PFSK-1 (cell line): Measurements from ENCODE around the gene SEMA3F.

Source experiments
- FOXP2 ChIP-seq: optimal IDR thresholded peaks from 2 replicates; pipeline ENCODE3; 2011; ENCODE audit warnings: borderline replicate concordance, control low read depth, inconsistent platforms; ENCODE audit not compliant: insufficient read depth; ENCODE audit errors: extremely low read length, extremely low read depth
- POLR2AphosphoS5 ChIP-seq: IDR thresholded peaks from 2 replicates; pipeline ENCODE4 v1.6.1; 2012; ENCODE audit warnings: low read depth, mild to moderate bottlenecking, control low read depth, low read length, moderate library complexity
- SIN3A ChIP-seq: IDR thresholded peaks from 2 replicates; pipeline ENCODE4 v1.6.1; 2012; ENCODE audit warnings: mild to moderate bottlenecking, low read length, moderate library complexity, borderline replicate concordance; ENCODE audit not compliant: insufficient read depth
- TAF1 ChIP-seq: IDR thresholded peaks from 2 replicates; pipeline ENCODE4 v1.6.1; 2012; ENCODE audit warnings: low read length, control low read depth, borderline replicate concordance; ENCODE audit not compliant: insufficient read depth
- TF ChIP-seq, protein P1 (sequence below), 2 experiments: IDR thresholded peaks; 2 replicates each; pipeline versions ENCODE4 v1.6.1 to v1.8.0; 2011 to 2012; ENCODE audit warnings: low read depth in 2 of 2, low read length in 2 of 2, control low read depth in 1 of 2, inconsistent platforms in 1 of 2, mild to moderate bottlenecking in 1 of 2, moderate library complexity in 1 of 2; ENCODE audit not compliant: insufficient read depth in 1 of 2

Gene SEMA3F

DNA sequence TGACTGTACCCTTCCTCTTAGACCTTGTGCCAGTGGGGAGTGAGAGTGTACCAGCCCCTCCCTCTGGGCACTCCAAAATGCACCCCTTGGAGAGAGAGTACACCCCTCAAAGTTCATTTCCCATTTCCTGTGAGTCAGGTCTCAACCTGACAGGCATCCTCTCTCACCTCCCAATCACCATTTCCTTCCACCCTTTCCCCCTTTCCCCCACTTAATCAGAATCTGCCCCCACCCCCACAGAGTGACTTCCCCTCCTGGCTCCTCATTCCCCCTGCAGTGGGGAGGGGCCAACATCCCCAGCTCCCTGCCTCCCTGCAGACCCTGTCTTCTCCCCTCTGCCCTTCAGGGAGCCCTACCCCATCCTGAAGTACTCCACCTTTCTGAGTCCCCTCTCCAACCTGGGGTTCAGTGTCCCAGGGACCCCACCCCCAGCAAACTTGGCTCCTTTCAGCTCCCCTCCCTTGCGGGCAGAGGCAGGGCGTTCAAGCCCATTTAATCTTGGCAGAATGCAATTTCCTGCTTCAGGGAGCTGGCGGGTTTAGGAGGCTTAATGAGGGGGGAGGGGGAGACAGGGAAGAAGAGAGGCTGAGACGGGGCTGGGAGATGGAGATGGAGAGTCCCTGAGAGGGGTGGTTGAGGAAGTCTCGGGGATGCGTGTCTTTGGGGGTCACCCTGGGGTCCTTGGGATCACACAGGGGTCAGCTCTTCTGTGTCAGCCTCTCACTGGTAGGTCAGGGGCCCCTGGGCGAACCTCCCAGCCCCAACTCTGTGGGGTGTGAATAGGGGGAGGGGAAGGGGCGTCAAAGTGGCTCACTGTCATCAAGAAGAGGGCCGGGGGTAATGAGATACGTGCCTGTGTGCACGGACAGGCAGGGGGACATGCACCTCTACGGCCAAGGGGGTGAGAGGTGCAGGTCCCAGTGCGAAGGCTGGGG lies 16.6 kb upstream of the SEMA3F start:
- TF ChIP-seq POLR2AphosphoS5 (no peak), TAF1 (no peak)

DNA sequence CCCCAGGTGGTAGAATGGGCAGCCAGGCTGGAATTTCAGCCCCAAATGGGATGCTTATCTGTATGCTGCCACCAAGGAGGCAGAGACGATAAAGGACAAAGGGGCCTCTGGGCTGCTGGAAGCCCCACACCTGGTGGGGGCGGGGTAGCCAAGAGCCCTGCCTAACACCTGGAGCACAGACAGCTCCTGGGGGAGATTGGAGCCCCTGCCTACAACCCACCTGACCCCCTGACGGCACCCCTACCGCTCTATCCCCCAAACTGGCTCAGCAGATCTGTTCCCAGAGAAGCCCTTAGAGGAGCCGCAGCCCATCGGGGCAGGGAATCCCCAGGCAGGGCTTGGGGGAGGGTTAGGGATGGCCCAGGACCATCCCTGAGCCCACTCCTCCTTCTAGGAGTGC lies 15.8 kb upstream of the SEMA3F start:
- TF ChIP-seq, protein P1, sequence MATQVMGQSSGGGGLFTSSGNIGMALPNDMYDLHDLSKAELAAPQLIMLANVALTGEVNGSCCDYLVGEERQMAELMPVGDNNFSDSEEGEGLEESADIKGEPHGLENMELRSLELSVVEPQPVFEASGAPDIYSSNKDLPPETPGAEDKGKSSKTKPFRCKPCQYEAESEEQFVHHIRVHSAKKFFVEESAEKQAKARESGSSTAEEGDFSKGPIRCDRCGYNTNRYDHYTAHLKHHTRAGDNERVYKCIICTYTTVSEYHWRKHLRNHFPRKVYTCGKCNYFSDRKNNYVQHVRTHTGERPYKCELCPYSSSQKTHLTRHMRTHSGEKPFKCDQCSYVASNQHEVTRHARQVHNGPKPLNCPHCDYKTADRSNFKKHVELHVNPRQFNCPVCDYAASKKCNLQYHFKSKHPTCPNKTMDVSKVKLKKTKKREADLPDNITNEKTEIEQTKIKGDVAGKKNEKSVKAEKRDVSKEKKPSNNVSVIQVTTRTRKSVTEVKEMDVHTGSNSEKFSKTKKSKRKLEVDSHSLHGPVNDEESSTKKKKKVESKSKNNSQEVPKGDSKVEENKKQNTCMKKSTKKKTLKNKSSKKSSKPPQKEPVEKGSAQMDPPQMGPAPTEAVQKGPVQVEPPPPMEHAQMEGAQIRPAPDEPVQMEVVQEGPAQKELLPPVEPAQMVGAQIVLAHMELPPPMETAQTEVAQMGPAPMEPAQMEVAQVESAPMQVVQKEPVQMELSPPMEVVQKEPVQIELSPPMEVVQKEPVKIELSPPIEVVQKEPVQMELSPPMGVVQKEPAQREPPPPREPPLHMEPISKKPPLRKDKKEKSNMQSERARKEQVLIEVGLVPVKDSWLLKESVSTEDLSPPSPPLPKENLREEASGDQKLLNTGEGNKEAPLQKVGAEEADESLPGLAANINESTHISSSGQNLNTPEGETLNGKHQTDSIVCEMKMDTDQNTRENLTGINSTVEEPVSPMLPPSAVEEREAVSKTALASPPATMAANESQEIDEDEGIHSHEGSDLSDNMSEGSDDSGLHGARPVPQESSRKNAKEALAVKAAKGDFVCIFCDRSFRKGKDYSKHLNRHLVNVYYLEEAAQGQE (IDR thresholded peaks at IDR 0.05; ENCODE audit: insufficient read depth in 1 of 2, low read depth in 2 of 2, low read length in 2 of 2) = no peak
- TF ChIP-seq TAF1 = no peak
- TF ChIP-seq POLR2AphosphoS5 = no peak
- no peak for TF ChIP-seq FOXP2
- no peak for TF ChIP-seq SIN3A

DNA sequence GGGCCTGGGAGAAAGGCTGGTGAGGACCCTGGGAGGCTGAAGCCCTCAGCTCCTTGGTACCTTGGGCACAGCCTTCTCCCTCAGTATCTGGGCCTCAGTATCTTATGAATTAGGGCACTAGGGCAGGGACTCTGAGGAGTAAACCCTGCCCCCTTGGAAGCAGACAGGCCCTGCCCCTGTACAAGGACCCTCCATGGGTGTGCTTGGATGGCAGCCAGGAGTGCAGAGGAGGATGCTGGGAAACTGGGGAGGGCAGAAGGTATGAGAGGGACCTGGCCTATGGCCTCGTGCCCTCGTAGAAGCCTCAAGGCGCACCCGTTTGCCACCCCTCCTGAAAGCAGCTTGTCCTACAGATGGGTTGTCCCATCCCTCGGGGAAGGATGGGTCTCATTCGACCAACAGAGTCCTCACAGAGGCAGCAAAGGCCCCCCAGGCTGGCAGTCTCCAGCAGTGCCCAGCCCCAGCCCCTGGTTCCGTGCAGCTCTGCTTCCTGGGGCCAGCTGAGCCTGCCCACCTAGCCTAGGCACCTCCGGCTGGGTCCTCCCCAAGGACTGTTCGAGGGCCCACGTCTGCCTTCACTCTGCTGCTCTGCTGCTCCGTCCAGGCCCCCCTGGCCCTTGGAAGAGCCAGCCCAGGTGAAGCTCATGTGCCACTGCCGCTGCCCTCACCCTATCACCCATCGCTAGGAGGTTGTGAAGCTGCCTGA lies 15.3 kb upstream of the SEMA3F start:
- TF ChIP-seq, protein P1 (IDR thresholded peaks at IDR 0.05; ENCODE audit: insufficient read depth in 1 of 2, low read depth in 2 of 2, low read length in 2 of 2) = no peak
- TF ChIP-seq FOXP2 = no peak
- TF ChIP-seq POLR2AphosphoS5 = no peak
- no peak for TF ChIP-seq TAF1
- TF ChIP-seq SIN3A = no peak

DNA sequence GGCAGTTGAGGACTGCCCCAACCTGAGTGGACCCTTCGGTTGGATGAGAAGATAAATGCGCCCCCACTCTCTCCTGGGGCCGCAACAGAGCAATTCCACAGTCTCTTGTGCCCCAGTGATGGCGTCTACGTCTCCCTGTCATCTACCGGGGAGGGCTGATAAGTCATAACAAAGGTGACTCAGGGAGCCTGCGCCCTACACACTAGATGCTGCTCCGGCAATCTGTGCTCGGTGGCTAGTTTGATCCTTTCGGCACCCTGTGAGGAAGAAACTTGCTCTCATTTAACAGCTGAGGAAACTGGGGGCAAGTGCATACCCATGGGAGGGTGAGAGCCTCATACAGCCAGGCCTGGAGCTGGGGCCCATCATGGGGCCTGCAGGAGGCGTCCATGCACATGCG lies 14.1 kb upstream of the SEMA3F start:
- TF ChIP-seq POLR2AphosphoS5 (no peak), SIN3A (no peak), TAF1 (no peak)
- TF ChIP-seq, protein P1 (IDR thresholded peaks at IDR 0.05; ENCODE audit: insufficient read depth in 1 of 2, low read depth in 2 of 2, low read length in 2 of 2) = no peak

GRCh38 chr3:50146316-50146901 lies 8.7 kb upstream of the SEMA3F start:
- TF ChIP-seq SIN3A (no peak), POLR2AphosphoS5 (no peak), TAF1 (no peak), FOXP2 (no peak)
- TF ChIP-seq, protein P1 (IDR thresholded peaks at IDR 0.05; ENCODE audit: insufficient read depth in 1 of 2, low read depth in 2 of 2, low read length in 2 of 2) = no peak
